B cell (primary cell): ENCODE measurements around the gene SLC5A10.

Experiments
- CTCF ChIP-seq: fragments of 200-600 bp; IDR thresholded peaks from one replicate; pipeline ENCODE4 v1.8.0; 2022; ENCODE audit warnings: antibody characterized with exemption, mild to moderate bottlenecking
- EZH2 ChIP-seq: IDR thresholded peaks from 2 replicates; pipeline ENCODE4 v1.6.1; 2012; ENCODE audit warnings: borderline replicate concordance, low read depth, mild to moderate bottlenecking, moderate library complexity, low read length; ENCODE audit not compliant: insufficient read depth, poor library complexity, severe bottlenecking

- no peak for TF ChIP-seq CTCF
- no peak for TF ChIP-seq EZH2
Measured at GRCh38 chr17:18959071-18959844, 7.3 kb downstream of the SLC5A10 start.
